Femur (tissue), 1 donor: ENCODE data around the gene ZNF548.
"Not testable (repeated sequence)": the region's sequence is repeated elsewhere in the genome, so short reads cannot be mapped to it uniquely, and the experiment has no call there.

Source experiments
- DNase-seq: peaks from one replicate; pipeline ENCODE4 v3.0.0-alpha.2; 2017

Gene ZNF548

GRCh38 chr19:57389730-57390598 lies at the start of gene ZNF548:
Gene ZNF548 (plus strand): TSS chr19:57389854. CDS start chr19:57390100, 246 bp downstream.
- peak; percentile 99 for DNase-seq

DNA sequence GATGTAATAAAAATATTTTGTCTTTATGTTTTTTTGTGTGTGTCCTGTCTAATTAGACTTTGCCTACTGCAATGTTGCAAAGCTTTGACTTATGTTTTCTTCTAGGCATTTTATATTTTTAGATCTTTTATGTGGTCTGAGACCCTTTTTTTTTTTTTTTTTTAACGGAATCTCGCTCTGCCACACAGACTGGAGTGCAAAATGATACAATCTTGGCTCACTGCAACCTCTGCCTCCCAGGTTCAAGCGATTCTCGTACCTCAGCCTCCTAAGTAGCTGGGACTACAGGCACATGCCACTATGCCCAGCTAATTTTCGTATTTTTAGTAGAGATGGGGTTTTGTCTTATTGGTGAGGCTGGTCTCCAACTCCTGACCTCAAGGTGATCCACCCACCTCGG lies 47.1 kb upstream of the ZNF548 start:
- no peak for DNase-seq

- peak; percentile 26 for DNase-seq
Observed at GRCh38 chr19:57348136-57348535, 41.5 kb upstream of the ZNF548 start.

GRCh38 chr19:57350877-57351805 lies 38.5 kb upstream of the ZNF548 start, which contains the start of gene ZNF304:
Gene ZNF304 (plus strand): TSS chr19:57351271. CDS start chr19:57351665, 394 bp downstream.
- DNase-seq: peak; percentile 98

DNA sequence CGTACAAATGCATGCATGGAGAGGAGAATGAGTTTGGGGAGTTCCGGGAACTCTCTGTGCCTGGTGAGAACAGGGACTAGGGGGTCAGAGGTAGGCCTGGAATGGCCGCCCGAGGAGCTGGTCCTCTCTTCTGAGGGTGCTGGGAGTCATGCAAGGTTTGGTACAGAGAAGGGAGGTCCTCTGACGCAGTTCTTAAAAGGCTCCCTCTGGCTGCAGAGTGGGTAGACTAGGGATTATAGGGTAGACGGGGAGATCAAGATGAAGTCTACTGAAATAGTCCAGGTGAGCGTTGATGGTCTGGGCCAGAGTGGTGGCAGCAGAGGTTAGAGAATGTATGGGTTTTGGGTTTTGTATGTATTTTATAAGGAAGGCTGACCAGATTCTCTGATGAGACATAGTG lies 37.8 kb upstream of the ZNF548 start:
- peak; percentile 22 for DNase-seq

GRCh38 chr19:57355916-57356315 lies 33.7 kb upstream of the ZNF548 start:
- DNase-seq: no peak

GRCh38 chr19:57357406-57357805 lies 32.2 kb upstream of the ZNF548 start:
- DNase-seq: no peak

- no peak for DNase-seq
Observed at GRCh38 chr19:57359300-57359699, 30.4 kb upstream of the ZNF548 start.

DNA sequence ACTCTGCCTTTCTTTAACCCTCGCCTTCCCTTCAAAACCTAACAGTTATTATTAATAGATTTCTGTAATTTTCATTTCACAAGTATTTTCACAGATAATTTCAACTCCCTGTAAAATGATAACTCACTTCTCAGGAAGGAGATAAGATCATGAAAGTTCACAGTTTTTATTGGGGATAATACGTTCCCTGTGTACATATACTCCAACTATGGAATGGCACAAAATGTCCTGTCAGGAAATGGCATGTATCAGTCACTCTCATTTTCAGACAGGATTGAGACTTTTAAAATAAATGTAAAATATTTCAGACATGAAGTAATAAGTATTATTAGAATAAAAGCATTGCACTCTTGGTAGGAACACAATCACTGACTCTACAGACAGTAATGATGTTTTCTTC lies 27.2 kb upstream of the ZNF548 start:
- no peak for DNase-seq

DNA sequence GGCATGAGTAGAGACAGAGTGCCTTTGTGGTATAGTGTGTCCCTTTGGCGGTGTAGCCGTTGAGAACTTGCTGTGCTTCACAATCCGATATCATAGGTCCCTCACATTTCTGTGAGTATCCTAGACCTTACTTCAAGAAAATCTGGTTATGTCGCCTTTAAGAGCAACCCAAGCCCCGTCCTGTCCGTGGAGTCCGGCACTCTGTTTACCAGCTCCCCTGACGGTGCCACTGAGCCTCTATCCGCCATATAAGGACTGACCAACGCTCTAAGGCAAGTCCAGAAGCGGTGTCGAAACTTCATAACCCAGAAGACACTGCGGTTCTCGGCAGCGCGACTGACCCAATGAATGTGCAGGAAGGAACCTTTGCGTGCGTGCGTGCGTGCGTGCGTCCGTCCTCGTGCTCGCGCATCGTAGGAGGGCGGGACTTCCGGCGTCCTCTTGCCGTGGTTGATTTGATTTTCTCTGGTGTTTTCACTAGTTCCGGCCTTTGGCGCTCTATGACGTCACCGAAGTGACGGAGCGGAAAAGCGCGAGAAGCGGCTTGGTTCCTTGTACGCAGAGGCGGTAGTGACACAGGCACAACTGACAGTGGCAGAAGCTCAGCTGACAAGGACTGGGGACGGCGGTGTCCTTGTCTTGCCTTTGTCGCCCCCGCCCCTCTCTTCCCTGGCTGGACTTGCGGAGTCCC lies 26.5 kb upstream of the ZNF548 start, which contains the start of the genes TRAPPC2B and ZNF547:
TSS of gene TRAPPC2B (plus strand) at position 555 of the 691 bp plus-strand sequence. CDS start 1,283 bp downstream, outside the sequence.
TSS of gene ZNF547 (plus strand) at position 555 of the 691 bp plus-strand sequence. CDS start 5,005 bp downstream, outside the sequence.
- DNase-seq: peak; percentile 100

- DNase-seq: no peak
Observed at GRCh38 chr19:57363688-57364181, 25.9 kb upstream of the ZNF548 start.

GRCh38 chr19:57366776-57367175 lies 22.9 kb upstream of the ZNF548 start:
- DNase-seq: no peak

GRCh38 chr19:57374179-57374578 lies 15.5 kb upstream of the ZNF548 start:
- no peak for DNase-seq

GRCh38 chr19:57374647-57375046 lies 15.0 kb upstream of the ZNF548 start:
- DNase-seq: not testable (repeated sequence)

DNA sequence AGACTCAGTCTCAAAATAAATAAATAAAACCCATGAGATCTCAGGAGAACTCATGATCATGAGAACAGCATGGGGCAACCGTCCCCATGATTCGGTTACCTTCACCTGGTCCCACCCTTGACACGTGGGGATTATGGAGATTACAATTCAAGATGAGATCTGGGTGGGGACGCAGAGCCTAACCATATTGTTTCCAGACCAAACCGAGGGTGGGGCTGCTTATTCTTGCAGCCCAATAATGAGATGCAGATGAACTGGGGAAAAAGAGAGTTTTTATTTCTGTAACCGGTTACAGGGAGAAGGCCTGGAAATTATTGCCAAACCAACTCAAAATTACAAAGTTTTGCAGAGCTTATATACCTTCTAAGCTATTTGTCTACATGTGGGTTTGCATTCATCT lies 13.5 kb upstream of the ZNF548 start:
- no peak for DNase-seq

- DNase-seq: no peak
Observed at GRCh38 chr19:57377498-57378146, 12.0 kb upstream of the ZNF548 start.

GRCh38 chr19:57380923-57381322 lies 8.7 kb upstream of the ZNF548 start:
- DNase-seq: no peak

GRCh38 chr19:57382806-57383488 lies 6.7 kb upstream of the ZNF548 start:
- no peak for DNase-seq

- no peak for DNase-seq
Observed at GRCh38 chr19:57389194-57389729, 392 bp upstream of the ZNF548 start.

DNA sequence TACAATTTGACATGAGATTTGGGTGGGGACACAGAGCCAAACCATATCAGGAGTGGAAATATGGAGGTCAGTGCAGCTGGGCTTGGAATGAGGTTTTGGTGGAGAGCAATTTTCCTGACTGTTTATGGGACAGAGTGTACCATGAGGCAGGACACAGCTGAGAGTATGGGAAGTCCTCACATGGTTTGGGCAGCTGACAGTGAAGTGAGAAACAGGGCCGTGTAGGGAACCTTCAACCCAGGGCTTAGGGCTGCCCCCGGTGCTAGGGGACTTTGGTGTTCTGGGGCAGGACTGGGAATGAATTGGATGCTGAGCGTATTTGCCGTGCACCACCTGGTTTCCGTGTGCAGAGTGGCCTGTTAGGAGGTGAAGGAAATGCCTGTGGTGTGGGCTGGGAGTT lies 6.1 kb downstream of the ZNF548 start:
- no peak for DNase-seq

GRCh38 chr19:57398868-57399267 lies 9.2 kb downstream of the ZNF548 start:
- no peak for DNase-seq
